Measurements from ENCODE around the gene ACP4. TPM values are rescaled to one million over a fixed set of nuclear protein-coding genes. Genes with fewer than 3 reads are reported as not detected.
A peak's percentile ranks its signal among the peaks of the same experiment; 100 is the strongest.

Gene ACP4
- total and polyA plus RNA-seq, 5 donors from 2014 or later: not detected

GRCh38 chr19:50820549-50821247, 30.5 kb downstream of the ACP4 start:
- DNase-seq: no peak
- Mint-ChIP-seq H3K4me3 (peak overlapping the region; percentile 8 to 77 (median 46)), H3K27me3 (peaks cover 58% of the 10 kb centered on the region), H3K36me3 (no peaks in the 10 kb centered on the region), H3K27ac (peak overlapping the region in 2 of 3 donors; percentile 18 to 33), H3K4me1 (peaks cover 0 to 30% (median 12%) of the 10 kb centered on the region in 4 donors), H3K9me3 (peaks cover 0 to 5% (median 0%) of the 10 kb centered on the region in 7 donors)
- Histone ChIP-seq H3K9me3 (ENCODE audit: control insufficient read depth in 2 of 2, low read length in 2 of 2) (no peaks in the 10 kb centered on the region), H3K4me1 (ENCODE audit: control insufficient read depth, insufficient read depth, low read length, poor library complexity, severe bottlenecking) (peaks cover 20% of the 10 kb centered on the region), H3K27me3 (ENCODE audit: control insufficient read depth, insufficient read depth, low read length) (peaks cover 3% of the 10 kb centered on the region), H3K4me3 (ENCODE audit: low read depth, low read length) (peak overlapping the region; percentile 26), H3K27ac (ENCODE audit: insufficient read depth, low read length, poor library complexity, severe bottlenecking) (no peak overlapping the region), H3K36me3 (ENCODE audit: control insufficient read depth, insufficient read depth, low read length) (no peaks in the 10 kb centered on the region)
- no peak for ATAC-seq (ENCODE audit: low read depth in 2 of 2)

GRCh38 chr19:50821248-50821612, 31.0 kb downstream of the ACP4 start:
- H3K36me3 Mint-ChIP-seq: no peaks in the 10 kb centered on the region
- peaks cover 3% of the 10 kb centered on the region for H3K27me3 ChIP-seq (ENCODE audit: control insufficient read depth, insufficient read depth, low read length)
- peaks cover 0 to 5% (median 0%) of the 10 kb centered on the region in 7 donors for H3K9me3 Mint-ChIP-seq

GRCh38 chr19:50821622-50822021, 31.4 kb downstream of the ACP4 start:
- peaks cover 56% of the 10 kb centered on the region for H3K27me3 Mint-ChIP-seq
- no peak overlapping the region for H3K27ac Mint-ChIP-seq
- Histone ChIP-seq H3K9me3 (ENCODE audit: control insufficient read depth in 2 of 2, low read length in 2 of 2) (no peaks in the 10 kb centered on the region), H3K4me3 (ENCODE audit: low read depth, low read length) (no peak overlapping the region), H3K27me3 (ENCODE audit: control insufficient read depth, insufficient read depth, low read length) (peaks cover 3% of the 10 kb centered on the region), H3K36me3 (ENCODE audit: control insufficient read depth, insufficient read depth, low read length) (no peaks in the 10 kb centered on the region), H3K27ac (ENCODE audit: insufficient read depth, low read length, poor library complexity, severe bottlenecking) (no peak overlapping the region), H3K4me1 (ENCODE audit: control insufficient read depth, insufficient read depth, low read length, poor library complexity, severe bottlenecking) (peaks cover 20% of the 10 kb centered on the region)
- H3K36me3 Mint-ChIP-seq: no peaks in the 10 kb centered on the region
- DNase-seq (no peak), ATAC-seq (ENCODE audit: low read depth in 2 of 2) (no peak)
- no peak overlapping the region for H3K4me3 Mint-ChIP-seq
- H3K9me3 Mint-ChIP-seq: peaks cover 0 to 5% (median 0%) of the 10 kb centered on the region in 7 donors
- peaks cover 0 to 30% (median 9%) of the 10 kb centered on the region in 4 donors for H3K4me1 Mint-ChIP-seq

More at GRCh38 chr19:50821248-50821612, 31.0 kb downstream of the ACP4 start:
- ATAC-seq (ENCODE audit: low read depth in 2 of 2) (no peak), DNase-seq (no peak)
- peaks cover 60% of the 10 kb centered on the region for H3K27me3 Mint-ChIP-seq
- H3K4me1 Mint-ChIP-seq: peaks cover 0 to 30% (median 10%) of the 10 kb centered on the region in 4 donors
- no peak overlapping the region for H3K27ac Mint-ChIP-seq
- no peaks in the 10 kb centered on the region for H3K9me3 ChIP-seq (ENCODE audit: control insufficient read depth in 2 of 2, low read length in 2 of 2)
- H3K4me3 ChIP-seq (ENCODE audit: low read depth, low read length): no peak overlapping the region
- no peaks in the 10 kb centered on the region for H3K36me3 ChIP-seq (ENCODE audit: control insufficient read depth, insufficient read depth, low read length)
- H3K27ac ChIP-seq (ENCODE audit: insufficient read depth, low read length, poor library complexity, severe bottlenecking): no peak overlapping the region
- H3K4me3 Mint-ChIP-seq: peak overlapping the region in 1 of 4 donors; percentile 38
- peaks cover 20% of the 10 kb centered on the region for H3K4me1 ChIP-seq (ENCODE audit: control insufficient read depth, insufficient read depth, low read length, poor library complexity, severe bottlenecking)

- peaks cover 0 to 5% (median 0%) of the 10 kb centered on the region in 7 donors for H3K9me3 Mint-ChIP-seq
- peaks cover 61% of the 10 kb centered on the region for H3K27me3 Mint-ChIP-seq
These were observed 32.5 kb downstream of the ACP4 start for GRCh38 chr19:50822661-50823208.

GRCh38 chr19:50823389-50824042, 33.3 kb downstream of the ACP4 start, which contains the start of gene KLK1:
Gene KLK1, minus strand, starts transcription at chr19:50823787. Its CDS starts 39 bp downstream, at chr19:50823748.
- H3K36me3 ChIP-seq (ENCODE audit: control insufficient read depth, insufficient read depth, low read length): no peaks in the 10 kb centered on the region
- no peaks in the 10 kb centered on the region for H3K9me3 ChIP-seq (ENCODE audit: control insufficient read depth in 2 of 2, low read length in 2 of 2)
- no peaks in the 10 kb centered on the region for H3K36me3 Mint-ChIP-seq
- peaks cover 6% of the 10 kb centered on the region for H3K4me1 ChIP-seq (ENCODE audit: control insufficient read depth, insufficient read depth, low read length, poor library complexity, severe bottlenecking)
- H3K27me3 ChIP-seq (ENCODE audit: control insufficient read depth, insufficient read depth, low read length): peaks cover 3% of the 10 kb centered on the region
- H3K27ac ChIP-seq (ENCODE audit: insufficient read depth, low read length, poor library complexity, severe bottlenecking): no peak within 1 kb of the TSS
- peaks cover 0 to 22% (median 9%) of the 10 kb centered on the region in 4 donors for H3K4me1 Mint-ChIP-seq
- H3K27ac Mint-ChIP-seq: no peak within 1 kb of the TSS
- H3K27me3 Mint-ChIP-seq: peaks cover 66% of the 10 kb centered on the region
- H3K4me3 ChIP-seq (ENCODE audit: low read depth, low read length): no peak within 1 kb of the TSS
- H3K4me3 Mint-ChIP-seq: no peak within 1 kb of the TSS
- ATAC-seq (ENCODE audit: low read depth in 2 of 2) (no peak), DNase-seq (no peak)
- H3K9me3 Mint-ChIP-seq: peaks cover 0 to 5% (median 0%) of the 10 kb centered on the region in 7 donors

More at GRCh38 chr19:50822661-50823208, 32.5 kb downstream of the ACP4 start:
- no peaks in the 10 kb centered on the region for H3K36me3 ChIP-seq (ENCODE audit: control insufficient read depth, insufficient read depth, low read length)
- H3K4me1 Mint-ChIP-seq: peaks cover 0 to 25% (median 9%) of the 10 kb centered on the region in 4 donors
- no peak overlapping the region for H3K27ac ChIP-seq (ENCODE audit: insufficient read depth, low read length, poor library complexity, severe bottlenecking)
- H3K36me3 Mint-ChIP-seq: no peaks in the 10 kb centered on the region
- peaks cover 3% of the 10 kb centered on the region for H3K27me3 ChIP-seq (ENCODE audit: control insufficient read depth, insufficient read depth, low read length)
- no peak overlapping the region for H3K4me3 Mint-ChIP-seq
- ATAC-seq (ENCODE audit: low read depth in 2 of 2) (no peak), DNase-seq (no peak)
- H3K27ac Mint-ChIP-seq: no peak overlapping the region
- H3K4me1 ChIP-seq (ENCODE audit: control insufficient read depth, insufficient read depth, low read length, poor library complexity, severe bottlenecking): peaks cover 14% of the 10 kb centered on the region
- no peak overlapping the region for H3K4me3 ChIP-seq (ENCODE audit: low read depth, low read length)
- no peaks in the 10 kb centered on the region for H3K9me3 ChIP-seq (ENCODE audit: control insufficient read depth in 2 of 2, low read length in 2 of 2)

GRCh38 chr19:50826492-50827240, 36.5 kb downstream of the ACP4 start:
- no peaks in the 10 kb centered on the region for H3K9me3 ChIP-seq (ENCODE audit: control insufficient read depth in 2 of 2, low read length in 2 of 2)
- Mint-ChIP-seq H3K27me3 (peaks cover 53% of the 10 kb centered on the region), H3K27ac (no peak overlapping the region), H3K4me3 (no peak overlapping the region), H3K4me1 (no peaks in the 10 kb centered on the region), H3K36me3 (no peaks in the 10 kb centered on the region), H3K9me3 (peaks cover 0 to 2% (median 0%) of the 10 kb centered on the region in 7 donors)
- no peak overlapping the region for H3K4me3 ChIP-seq (ENCODE audit: low read depth, low read length)
- H3K27me3 ChIP-seq (ENCODE audit: control insufficient read depth, insufficient read depth, low read length): no peaks in the 10 kb centered on the region
- no peak overlapping the region for H3K27ac ChIP-seq (ENCODE audit: insufficient read depth, low read length, poor library complexity, severe bottlenecking)
- DNase-seq (no peak), ATAC-seq (ENCODE audit: low read depth in 2 of 2) (no peak)
- H3K4me1 ChIP-seq (ENCODE audit: control insufficient read depth, insufficient read depth, low read length, poor library complexity, severe bottlenecking): no peaks in the 10 kb centered on the region
- H3K36me3 ChIP-seq (ENCODE audit: control insufficient read depth, insufficient read depth, low read length): no peaks in the 10 kb centered on the region

GRCh38 chr19:50827476-50827875, 37.3 kb downstream of the ACP4 start:
- Histone ChIP-seq H3K9me3 (ENCODE audit: control insufficient read depth in 2 of 2, low read length in 2 of 2) (no peaks in the 10 kb centered on the region), H3K4me1 (ENCODE audit: control insufficient read depth, insufficient read depth, low read length, poor library complexity, severe bottlenecking) (no peaks in the 10 kb centered on the region), H3K27ac (ENCODE audit: insufficient read depth, low read length, poor library complexity, severe bottlenecking) (no peak overlapping the region), H3K27me3 (ENCODE audit: control insufficient read depth, insufficient read depth, low read length) (no peaks in the 10 kb centered on the region), H3K36me3 (ENCODE audit: control insufficient read depth, insufficient read depth, low read length) (no peaks in the 10 kb centered on the region), H3K4me3 (ENCODE audit: low read depth, low read length) (no peak overlapping the region)
- peaks cover 48% of the 10 kb centered on the region for H3K27me3 Mint-ChIP-seq
- H3K27ac Mint-ChIP-seq: no peak overlapping the region
- no peaks in the 10 kb centered on the region for H3K36me3 Mint-ChIP-seq
- no peak for DNase-seq
- no peaks in the 10 kb centered on the region for H3K4me1 Mint-ChIP-seq
- peaks cover 0 to 2% (median 0%) of the 10 kb centered on the region in 7 donors for H3K9me3 Mint-ChIP-seq
- ATAC-seq (ENCODE audit: low read depth in 2 of 2): no peak
- H3K4me3 Mint-ChIP-seq: no peak overlapping the region
